GM08714 (cell line): ENCODE results near the gene ADAM17.
"Not testable (repeated sequence)": the region's sequence is repeated elsewhere in the genome, so short reads cannot be mapped to it uniquely, and the experiment has no call there.

Source experiments
- H3K4me3 ChIP-seq: fragments of 200-500 bp; sonication (Bioruptor generic); 2 replicates; pipeline ENCODE4 v1.5.1; 2014; ENCODE audit warnings: mild to moderate bottlenecking, low read length, inconsistent platforms
- ZNF274 ChIP-seq: IDR thresholded peaks from 2 replicates; pipeline ENCODE4 v1.6.1; 2012; ENCODE audit warnings: mild to moderate bottlenecking, low read depth, low read length

Gene ADAM17

GRCh38 chr2:9578467-9579235, 23.0 kb upstream of the ADAM17 start:
- no peak for TF ChIP-seq ZNF274
- no peak overlapping the region for H3K4me3 ChIP-seq

- H3K4me3 ChIP-seq, result no peak overlapping the region
- TF ChIP-seq ZNF274, result no peak
Observed at GRCh38 chr2:9574331-9574730, 18.7 kb upstream of the ADAM17 start.

- no peak for TF ChIP-seq ZNF274
- H3K4me3 ChIP-seq, result no peak overlapping the region
Observed at GRCh38 chr2:9573840-9574239, 18.2 kb upstream of the ADAM17 start.

DNA sequence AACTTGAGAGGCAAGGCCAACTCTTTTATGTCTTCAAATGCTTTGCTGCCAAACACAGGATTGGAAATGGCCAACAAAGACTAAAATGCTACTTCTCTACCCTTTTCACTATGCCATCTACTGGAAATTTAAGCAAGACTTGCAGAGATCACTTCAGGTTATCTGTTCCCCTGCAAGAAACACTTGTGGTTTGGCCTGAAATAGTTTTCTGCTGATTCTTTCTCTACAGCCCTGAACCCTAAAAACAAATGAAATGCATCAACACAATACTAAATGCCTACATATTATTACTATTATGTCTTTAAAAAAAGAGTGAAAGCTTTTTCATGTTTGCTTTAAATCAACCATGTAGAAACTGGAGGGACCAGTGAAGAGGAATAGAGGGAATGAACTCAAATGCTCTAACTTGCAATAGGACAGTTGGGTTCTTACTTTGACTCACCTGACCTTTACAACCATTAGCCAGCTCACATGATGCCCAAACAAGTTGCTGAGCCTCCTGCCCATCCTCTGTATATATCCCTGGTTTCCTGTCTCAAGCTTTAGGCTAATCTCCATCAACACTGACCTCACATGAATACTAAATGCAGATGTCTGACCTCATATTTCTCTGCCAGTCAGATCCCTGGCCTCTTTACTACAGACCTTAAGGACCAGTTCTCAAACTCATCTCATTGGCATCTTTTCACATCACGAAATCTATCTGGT, 17.5 kb upstream of the ADAM17 start:
- no peak overlapping the region for H3K4me3 ChIP-seq
- no peak for TF ChIP-seq ZNF274

DNA sequence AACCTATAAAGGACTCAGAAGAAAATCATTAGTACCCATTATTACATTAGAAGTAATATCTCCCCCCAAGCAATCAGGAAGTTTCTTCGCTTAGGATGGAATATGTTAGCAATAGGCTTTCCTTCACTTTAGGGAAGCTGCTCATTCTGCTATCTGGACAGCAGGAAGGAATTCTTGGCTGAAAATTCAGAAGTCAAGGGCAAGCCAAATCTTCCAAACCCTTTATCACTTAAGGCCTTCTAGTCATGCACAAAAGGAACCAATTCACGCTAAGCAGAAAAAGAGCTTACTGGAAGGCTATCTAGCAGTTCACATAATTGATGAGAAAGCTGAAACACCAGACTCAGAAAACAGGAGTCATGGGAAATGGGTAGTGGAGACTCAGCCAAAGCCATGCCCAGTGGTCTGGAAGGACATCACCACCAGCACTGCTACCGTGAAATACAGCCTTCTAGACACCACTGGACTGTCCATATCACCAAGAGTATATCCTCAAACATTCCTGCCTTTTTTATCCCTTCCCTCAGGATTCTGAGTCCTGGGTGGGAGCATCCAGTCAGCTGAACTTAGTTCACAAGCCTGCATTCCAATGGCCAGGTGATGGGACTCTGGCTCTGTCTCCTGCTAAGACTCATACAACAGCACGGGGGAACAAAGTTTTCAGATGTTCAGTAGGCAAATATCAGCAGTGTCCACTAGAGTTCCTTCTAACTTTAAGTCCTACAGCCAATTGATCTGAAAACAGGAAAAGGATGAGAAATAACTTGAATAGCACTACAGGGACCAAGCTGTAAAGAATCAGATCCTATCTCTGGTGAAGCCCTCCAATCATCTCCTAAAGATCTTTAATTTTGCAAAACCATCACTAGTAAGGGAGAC, 14.8 kb upstream of the ADAM17 start:
- no peak overlapping the region for H3K4me3 ChIP-seq
- TF ChIP-seq ZNF274, result no peak

GRCh38 chr2:9565436-9566153, 10.0 kb upstream of the ADAM17 start:
- no peak overlapping the region for H3K4me3 ChIP-seq

DNA sequence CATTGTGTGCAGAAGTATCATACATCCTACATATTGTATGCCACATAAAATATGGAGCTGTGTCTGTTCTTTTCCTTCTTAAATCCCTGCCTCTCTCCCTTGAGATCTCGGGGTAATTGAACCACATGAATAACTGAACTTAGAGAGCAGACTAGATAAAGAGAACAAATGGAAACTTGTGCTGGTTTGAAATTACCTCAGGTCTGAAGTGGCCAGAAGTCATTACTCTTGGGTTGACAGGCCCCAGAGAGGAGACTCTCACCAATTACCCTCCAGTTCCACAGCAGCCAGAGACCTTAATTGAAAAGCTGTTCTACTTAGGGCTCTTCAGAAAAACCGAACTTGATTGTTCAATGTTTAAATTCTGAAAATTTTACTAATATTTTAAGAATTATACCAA, 5.0 kb upstream of the ADAM17 start:
- TF ChIP-seq ZNF274, result no peak
- H3K4me3 ChIP-seq, result no peak overlapping the region

More at GRCh38 chr2:9565436-9566153, 10.0 kb upstream of the ADAM17 start:
- TF ChIP-seq ZNF274, result no peak

GRCh38 chr2:9558948-9559381, 3.3 kb upstream of the ADAM17 start:
- TF ChIP-seq ZNF274, result no peak
- H3K4me3 ChIP-seq, result no peak overlapping the region

GRCh38 chr2:9556121-9556743, 602 bp upstream of the ADAM17 start:
- H3K4me3 ChIP-seq, result peak overlapping the region; percentile 100
- no peak for TF ChIP-seq ZNF274

- no peak for TF ChIP-seq ZNF274
- H3K4me3 ChIP-seq, result peak overlapping the region; percentile 92
Observed at GRCh38 chr2:9554921-9555296, 721 bp downstream of the ADAM17 start.

DNA sequence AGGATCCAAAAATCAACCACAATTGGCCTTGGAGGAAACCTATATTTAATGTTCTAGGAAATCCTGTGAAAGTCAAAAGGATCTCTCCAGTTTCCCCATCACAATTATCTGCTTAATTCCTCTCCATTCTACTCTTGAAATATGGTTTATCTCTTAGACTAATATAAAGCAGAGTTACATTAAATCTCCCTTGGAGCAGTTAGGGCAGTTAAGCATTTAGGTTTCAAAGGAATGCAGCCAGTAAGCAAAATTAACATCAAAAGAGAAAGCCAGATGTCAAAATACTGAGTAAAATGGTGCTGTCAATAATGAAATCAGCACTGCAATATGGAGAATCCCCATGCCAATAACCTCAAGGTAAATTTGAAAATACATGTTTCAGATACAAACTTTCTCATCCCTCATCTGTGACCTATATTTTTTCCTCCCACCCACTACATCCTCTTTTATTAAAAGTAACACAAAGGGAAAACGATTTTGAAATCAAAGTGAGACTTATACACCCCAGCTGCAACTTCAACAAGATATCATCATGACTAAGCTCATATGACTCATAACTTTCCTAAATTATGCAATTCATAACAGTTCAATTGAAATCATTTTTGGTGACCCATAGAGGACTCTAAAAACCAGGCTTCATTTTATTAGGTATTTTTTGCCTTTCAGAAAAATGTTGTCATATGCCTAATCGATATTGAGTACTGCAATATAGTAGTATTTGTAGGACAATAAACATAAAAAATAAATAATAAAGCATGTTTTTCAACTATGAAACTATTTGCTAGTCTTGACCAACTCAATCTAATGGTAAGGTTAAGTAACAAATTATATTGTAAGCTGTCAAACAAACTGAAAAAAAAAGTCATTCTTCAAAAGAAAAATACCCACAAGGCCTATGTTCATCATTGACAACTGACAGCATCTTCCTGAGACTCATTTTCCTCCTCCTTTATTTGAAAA, 3.1 kb downstream of the ADAM17 start:
- H3K4me3 ChIP-seq, result no peak overlapping the region; the same call in 1 of the 2 replicates
- TF ChIP-seq ZNF274, result no peak

DNA sequence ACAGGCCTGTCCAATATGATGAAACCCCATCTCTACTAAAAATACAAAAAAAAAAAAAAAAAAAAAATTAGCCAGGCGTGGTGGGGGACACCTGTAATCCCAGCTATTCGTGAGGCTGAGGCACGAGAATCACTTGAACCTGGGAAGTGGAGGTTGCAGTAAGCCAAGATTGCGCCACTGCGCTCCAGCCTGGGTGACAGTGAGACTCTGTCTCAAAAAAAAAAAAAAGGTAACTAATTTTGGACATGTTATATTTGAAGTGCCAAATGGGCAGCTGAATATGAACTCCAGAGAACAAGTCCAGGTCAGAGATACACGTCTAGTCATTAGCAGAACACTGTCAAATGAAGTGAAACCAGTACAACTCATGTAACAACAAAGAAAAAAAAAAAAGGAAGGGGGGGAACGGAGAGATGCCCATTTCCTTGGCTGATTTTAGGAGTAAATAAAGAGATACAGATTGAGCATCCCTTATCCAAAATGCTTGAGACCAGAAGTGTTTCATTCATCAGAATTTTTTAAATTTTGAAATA, 4.7 kb downstream of the ADAM17 start:
- H3K4me3 ChIP-seq, result not testable (repeated sequence)

DNA sequence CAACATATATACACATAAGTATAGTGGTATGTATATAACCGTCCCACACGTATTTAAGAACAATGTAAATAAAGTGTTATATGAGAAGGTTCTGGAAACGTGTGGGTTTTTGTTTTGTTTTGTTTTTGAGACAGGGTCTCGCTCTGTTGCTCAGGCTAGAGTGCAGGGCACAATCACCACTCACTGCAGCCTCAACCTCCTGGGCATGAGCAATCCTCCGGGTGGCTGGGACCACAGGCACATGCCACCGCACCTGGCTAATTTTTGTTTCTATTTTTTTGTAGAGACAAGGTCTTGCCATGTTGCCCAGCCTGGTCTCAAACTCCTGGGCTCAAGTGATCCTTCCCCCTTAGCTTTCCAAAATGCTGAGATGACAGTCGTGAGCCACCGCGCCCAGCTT, 6.2 kb downstream of the ADAM17 start:
- TF ChIP-seq ZNF274, result no peak
- peak overlapping the region; percentile 12; the same call in 1 of the 2 replicates for H3K4me3 ChIP-seq
